GM10248 (cell line): Measurements from ENCODE around the gene BFSP1.

Experiments
- CTCF ChIA-PET: fragments of 300-600 bp; sonication (Branson Sonifier 250); formaldehyde crosslinking; extraction: SDS; loops from one replicate; lab custom pipeline; 2021; ENCODE audit warnings: antibody characterized with exemption; lab: Yijun Ruan, JAX
- POLR2A ChIA-PET: fragments of 350-650 bp; sonication (Branson Sonifier 250); formaldehyde crosslinking; extraction: SDS; loops from one replicate; lab custom pipeline; 2020; ENCODE audit warnings: antibody characterized with exemption; lab: Yijun Ruan, JAX
- DNase-seq: peaks from one replicate; pipeline ENCODE4 v3.0.0; 2012; ENCODE audit errors: extremely low spot score
- TF ChIP-seq, protein P1 (sequence below): IDR thresholded peaks from 2 replicates; pipeline ENCODE4 v1.5.1; 2012; ENCODE audit warnings: mild to moderate bottlenecking, low read depth; ENCODE audit errors: extremely low read depth, missing control alignments, control extremely low read depth

The BFSP1 gene

DNA sequence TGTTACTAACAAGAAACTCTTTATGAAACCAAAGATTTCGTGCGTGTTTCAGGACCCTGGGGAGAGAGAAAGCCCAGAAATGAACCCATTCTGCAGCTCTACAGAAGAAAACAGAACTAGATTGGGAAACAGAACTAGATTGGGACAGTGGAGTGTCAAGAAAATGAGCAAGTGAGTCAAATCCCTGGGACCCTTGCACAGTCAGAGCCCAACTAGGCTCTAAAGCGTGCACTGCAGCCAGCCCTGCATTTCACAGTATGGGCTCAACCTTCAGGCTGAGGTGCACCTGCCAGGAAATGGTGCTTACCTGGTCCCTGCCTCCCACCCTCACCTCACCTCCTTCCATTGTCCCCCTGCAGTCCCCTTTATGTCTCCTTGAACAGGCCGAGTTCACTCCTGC, 39.7 kb downstream of the BFSP1 start:
- DNase-seq: no peak
- POLR2A ChIA-PET: no interaction called here
- TF ChIP-seq, protein P1, sequence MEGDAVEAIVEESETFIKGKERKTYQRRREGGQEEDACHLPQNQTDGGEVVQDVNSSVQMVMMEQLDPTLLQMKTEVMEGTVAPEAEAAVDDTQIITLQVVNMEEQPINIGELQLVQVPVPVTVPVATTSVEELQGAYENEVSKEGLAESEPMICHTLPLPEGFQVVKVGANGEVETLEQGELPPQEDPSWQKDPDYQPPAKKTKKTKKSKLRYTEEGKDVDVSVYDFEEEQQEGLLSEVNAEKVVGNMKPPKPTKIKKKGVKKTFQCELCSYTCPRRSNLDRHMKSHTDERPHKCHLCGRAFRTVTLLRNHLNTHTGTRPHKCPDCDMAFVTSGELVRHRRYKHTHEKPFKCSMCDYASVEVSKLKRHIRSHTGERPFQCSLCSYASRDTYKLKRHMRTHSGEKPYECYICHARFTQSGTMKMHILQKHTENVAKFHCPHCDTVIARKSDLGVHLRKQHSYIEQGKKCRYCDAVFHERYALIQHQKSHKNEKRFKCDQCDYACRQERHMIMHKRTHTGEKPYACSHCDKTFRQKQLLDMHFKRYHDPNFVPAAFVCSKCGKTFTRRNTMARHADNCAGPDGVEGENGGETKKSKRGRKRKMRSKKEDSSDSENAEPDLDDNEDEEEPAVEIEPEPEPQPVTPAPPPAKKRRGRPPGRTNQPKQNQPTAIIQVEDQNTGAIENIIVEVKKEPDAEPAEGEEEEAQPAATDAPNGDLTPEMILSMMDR: no peak
- CTCF ChIA-PET: no interaction called here

GRCh38 chr20:17491041-17491440, 40.1 kb downstream of the BFSP1 start:
- ChIA-PET CTCF (no interaction called here), POLR2A (no interaction called here)
- DNase-seq: no peak
- TF ChIP-seq, protein P1: no peak

- TF ChIP-seq, protein P1: no peak
- DNase-seq: no peak
- CTCF ChIA-PET: no interaction called here
- POLR2A ChIA-PET: no interaction called here
These were observed 40.7 kb downstream of the BFSP1 start for GRCh38 chr20:17490501-17490900.

GRCh38 chr20:17488916-17489600, 42.1 kb downstream of the BFSP1 start:
- TF ChIP-seq, protein P1: no peak
- no peak for DNase-seq
- CTCF ChIA-PET: interaction anchor here (1.9 kb wide), 1 partner anchor 16 kb away, joined by 4 read pairs; no protein-coding TSS in a partner anchor
- POLR2A ChIA-PET: no interaction called here

- CTCF ChIA-PET: no interaction called here
- TF ChIP-seq, protein P1: no peak
- POLR2A ChIA-PET: no interaction called here
- no peak for DNase-seq
These were observed 46.2 kb downstream of the BFSP1 start for GRCh38 chr20:17485017-17485416.

- POLR2A ChIA-PET: no interaction called here
- DNase-seq: no peak
- TF ChIP-seq, protein P1: no peak
- CTCF ChIA-PET: no interaction called here
These were observed 48.6 kb downstream of the BFSP1 start for GRCh38 chr20:17482536-17482935.

DNA sequence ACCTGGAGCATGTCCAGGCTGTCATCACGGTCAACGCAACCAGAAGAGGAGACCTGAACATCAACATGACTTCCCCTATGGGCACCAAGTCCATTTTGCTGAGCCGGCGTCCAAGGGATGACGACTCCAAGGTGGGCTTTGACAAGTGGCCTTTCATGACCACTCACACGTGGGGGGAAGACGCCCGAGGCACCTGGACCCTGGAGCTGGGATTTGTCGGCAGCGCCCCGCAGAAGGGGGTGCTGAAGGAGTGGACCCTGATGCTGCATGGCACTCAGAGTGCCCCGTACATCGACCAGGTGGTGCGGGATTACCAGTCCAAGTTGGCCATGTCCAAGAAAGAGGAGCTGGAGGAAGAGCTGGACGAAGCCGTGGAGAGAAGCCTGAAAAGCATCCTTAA, 49.5 kb downstream of the BFSP1 start:
- TF ChIP-seq, protein P1: no peak
- POLR2A ChIA-PET: no interaction called here
- CTCF ChIA-PET: no interaction called here
- no peak for DNase-seq
